HEK293 (cell line): Measurements from ENCODE around the gene ADAM8.

Experiments
- KLF8 ChIP-seq: fragments of 450-650 bp; formaldehyde crosslinking; IDR thresholded peaks from 2 replicates; pipeline ENCODE4 v1.5.1; 2016; ENCODE audit warnings: missing biosample characterization, missing genetic modification characterization
- KLF9 ChIP-seq: fragments of 450-650 bp; formaldehyde crosslinking; IDR thresholded peaks from 2 replicates; pipeline ENCODE4 v1.5.1; 2016; ENCODE audit warnings: missing biosample characterization, missing genetic modification characterization, low read depth
- OVOL3 ChIP-seq: fragments of 450-650 bp; formaldehyde crosslinking; IDR thresholded peaks from 2 replicates; pipeline ENCODE4 v1.5.1; 2016; ENCODE audit warnings: missing biosample characterization, missing genetic modification characterization
- YY1 ChIP-seq: fragments of 450-650 bp; formaldehyde crosslinking; IDR thresholded peaks from 2 replicates; pipeline ENCODE4 v1.5.1; 2018; ENCODE audit warnings: missing biosample characterization, missing genetic modification characterization
- ZIC2 ChIP-seq: fragments of 450-650 bp; formaldehyde crosslinking; IDR thresholded peaks from 2 replicates; pipeline ENCODE4 v1.5.1; 2016; ENCODE audit warnings: missing biosample characterization, missing genetic modification characterization
- ZNF138 ChIP-seq: fragments of 450-650 bp; formaldehyde crosslinking; IDR thresholded peaks from 2 replicates; pipeline ENCODE4 v1.5.1; 2016; ENCODE audit warnings: missing biosample characterization, missing genetic modification characterization, borderline replicate concordance
- ZNF146 ChIP-seq: fragments of 450-650 bp; formaldehyde crosslinking; IDR thresholded peaks from 2 replicates; pipeline ENCODE4 v1.5.1; 2016; ENCODE audit warnings: missing biosample characterization, missing genetic modification characterization
- ZNF174 ChIP-seq: fragments of 450-650 bp; formaldehyde crosslinking; IDR thresholded peaks from 2 replicates; pipeline ENCODE4 v1.5.0; 2017; ENCODE audit warnings: missing biosample characterization, mild to moderate bottlenecking, missing genetic modification characterization
- ZNF324 ChIP-seq: fragments of 450-650 bp; formaldehyde crosslinking; IDR thresholded peaks from 2 replicates; pipeline ENCODE4 v1.5.1; 2016; ENCODE audit warnings: missing biosample characterization, missing genetic modification characterization
- ZNF426 ChIP-seq: fragments of 450-650 bp; formaldehyde crosslinking; IDR thresholded peaks from 2 replicates; pipeline ENCODE4 v1.5.1; 2017; ENCODE audit warnings: missing biosample characterization, missing genetic modification characterization, mild to moderate bottlenecking, inconsistent platforms, moderate library complexity
- ZNF510 ChIP-seq: fragments of 450-650 bp; formaldehyde crosslinking; IDR thresholded peaks from 2 replicates; pipeline ENCODE4 v1.5.1; 2018; ENCODE audit warnings: mild to moderate bottlenecking, missing genetic modification characterization, missing biosample characterization; ENCODE audit not compliant: insufficient replicate concordance
- ZNF664 ChIP-seq: fragments of 450-650 bp; formaldehyde crosslinking; IDR thresholded peaks from 2 replicates; pipeline ENCODE4 v1.5.1; 2016; ENCODE audit warnings: missing biosample characterization, missing genetic modification characterization
- ZNF707 ChIP-seq: fragments of 450-650 bp; formaldehyde crosslinking; IDR thresholded peaks from 2 replicates; pipeline ENCODE4 v1.5.1; 2016; ENCODE audit warnings: missing biosample characterization, missing genetic modification characterization
- ZXDB ChIP-seq: fragments of 450-650 bp; formaldehyde crosslinking; IDR thresholded peaks from 2 replicates; pipeline ENCODE4 v1.5.1; 2016; ENCODE audit warnings: missing biosample characterization, missing genetic modification characterization
- TF ChIP-seq, protein P1 (sequence below): fragments of 450-650 bp; formaldehyde crosslinking; IDR thresholded peaks from 2 replicates; pipeline ENCODE4 v1.5.1; 2016; ENCODE audit warnings: missing biosample characterization, missing genetic modification characterization
- TF ChIP-seq, protein P2 (sequence below): fragments of 450-650 bp; formaldehyde crosslinking; IDR thresholded peaks from 2 replicates; pipeline ENCODE4 v1.5.1; 2016; ENCODE audit warnings: missing biosample characterization, missing genetic modification characterization
- TF ChIP-seq, protein P3 (sequence below): fragments of 450-650 bp; formaldehyde crosslinking; IDR thresholded peaks from 2 replicates; pipeline ENCODE4 v1.5.1; 2016; ENCODE audit warnings: missing biosample characterization, missing genetic modification characterization
- TF ChIP-seq, protein P4 (sequence below): fragments of 450-650 bp; formaldehyde crosslinking; IDR thresholded peaks from 2 replicates; pipeline ENCODE4 v1.5.1; 2016; ENCODE audit warnings: missing biosample characterization, missing genetic modification characterization, borderline replicate concordance
- TF ChIP-seq, protein P5 (sequence below): fragments of 450-650 bp; formaldehyde crosslinking; IDR thresholded peaks from 2 replicates; pipeline ENCODE4 v1.5.1; 2016; ENCODE audit warnings: missing biosample characterization, missing genetic modification characterization
- TF ChIP-seq, protein P6 (sequence below): fragments of 450-650 bp; formaldehyde crosslinking; IDR thresholded peaks from 2 replicates; pipeline ENCODE4 v1.5.1; 2017; ENCODE audit warnings: missing biosample characterization, missing genetic modification characterization

ADAM8 gene

GRCh38 chr10:133318494-133319127, 41.9 kb upstream of the ADAM8 start (continued):
- TF ChIP-seq, protein P1, sequence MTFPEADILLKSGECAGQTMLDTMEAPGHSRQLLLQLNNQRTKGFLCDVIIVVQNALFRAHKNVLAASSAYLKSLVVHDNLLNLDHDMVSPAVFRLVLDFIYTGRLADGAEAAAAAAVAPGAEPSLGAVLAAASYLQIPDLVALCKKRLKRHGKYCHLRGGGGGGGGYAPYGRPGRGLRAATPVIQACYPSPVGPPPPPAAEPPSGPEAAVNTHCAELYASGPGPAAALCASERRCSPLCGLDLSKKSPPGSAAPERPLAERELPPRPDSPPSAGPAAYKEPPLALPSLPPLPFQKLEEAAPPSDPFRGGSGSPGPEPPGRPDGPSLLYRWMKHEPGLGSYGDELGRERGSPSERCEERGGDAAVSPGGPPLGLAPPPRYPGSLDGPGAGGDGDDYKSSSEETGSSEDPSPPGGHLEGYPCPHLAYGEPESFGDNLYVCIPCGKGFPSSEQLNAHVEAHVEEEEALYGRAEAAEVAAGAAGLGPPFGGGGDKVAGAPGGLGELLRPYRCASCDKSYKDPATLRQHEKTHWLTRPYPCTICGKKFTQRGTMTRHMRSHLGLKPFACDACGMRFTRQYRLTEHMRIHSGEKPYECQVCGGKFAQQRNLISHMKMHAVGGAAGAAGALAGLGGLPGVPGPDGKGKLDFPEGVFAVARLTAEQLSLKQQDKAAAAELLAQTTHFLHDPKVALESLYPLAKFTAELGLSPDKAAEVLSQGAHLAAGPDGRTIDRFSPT (tag by site-specific recombination), result no peak
- TF ChIP-seq OVOL3 (tag by site-specific recombination), result no peak
- TF ChIP-seq ZNF664, result no peak
- TF ChIP-seq, protein P2, sequence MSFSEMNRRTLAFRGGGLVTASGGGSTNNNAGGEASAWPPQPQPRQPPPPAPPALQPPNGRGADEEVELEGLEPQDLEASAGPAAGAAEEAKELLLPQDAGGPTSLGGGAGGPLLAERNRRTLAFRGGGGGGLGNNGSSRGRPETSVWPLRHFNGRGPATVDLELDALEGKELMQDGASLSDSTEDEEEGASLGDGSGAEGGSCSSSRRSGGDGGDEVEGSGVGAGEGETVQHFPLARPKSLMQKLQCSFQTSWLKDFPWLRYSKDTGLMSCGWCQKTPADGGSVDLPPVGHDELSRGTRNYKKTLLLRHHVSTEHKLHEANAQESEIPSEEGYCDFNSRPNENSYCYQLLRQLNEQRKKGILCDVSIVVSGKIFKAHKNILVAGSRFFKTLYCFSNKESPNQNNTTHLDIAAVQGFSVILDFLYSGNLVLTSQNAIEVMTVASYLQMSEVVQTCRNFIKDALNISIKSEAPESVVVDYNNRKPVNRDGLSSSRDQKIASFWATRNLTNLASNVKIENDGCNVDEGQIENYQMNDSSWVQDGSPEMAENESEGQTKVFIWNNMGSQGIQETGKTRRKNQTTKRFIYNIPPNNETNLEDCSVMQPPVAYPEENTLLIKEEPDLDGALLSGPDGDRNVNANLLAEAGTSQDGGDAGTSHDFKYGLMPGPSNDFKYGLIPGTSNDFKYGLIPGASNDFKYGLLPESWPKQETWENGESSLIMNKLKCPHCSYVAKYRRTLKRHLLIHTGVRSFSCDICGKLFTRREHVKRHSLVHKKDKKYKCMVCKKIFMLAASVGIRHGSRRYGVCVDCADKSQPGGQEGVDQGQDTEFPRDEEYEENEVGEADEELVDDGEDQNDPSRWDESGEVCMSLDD (tag by site-specific recombination), result peak; percentile 74
- no peak for TF ChIP-seq ZNF707 (tag by site-specific recombination)
- no peak for TF ChIP-seq ZNF426 (tag by site-specific recombination)
- TF ChIP-seq ZNF510 (tag by site-specific recombination), result no peak
- peak; percentile 79; the same call in 1 of the 2 replicates for TF ChIP-seq YY1 (tag by site-specific recombination)
- peak; percentile 79 for TF ChIP-seq ZIC2
- peak; percentile 63 for TF ChIP-seq KLF9 (tag by site-specific recombination)
- TF ChIP-seq, protein P3, sequence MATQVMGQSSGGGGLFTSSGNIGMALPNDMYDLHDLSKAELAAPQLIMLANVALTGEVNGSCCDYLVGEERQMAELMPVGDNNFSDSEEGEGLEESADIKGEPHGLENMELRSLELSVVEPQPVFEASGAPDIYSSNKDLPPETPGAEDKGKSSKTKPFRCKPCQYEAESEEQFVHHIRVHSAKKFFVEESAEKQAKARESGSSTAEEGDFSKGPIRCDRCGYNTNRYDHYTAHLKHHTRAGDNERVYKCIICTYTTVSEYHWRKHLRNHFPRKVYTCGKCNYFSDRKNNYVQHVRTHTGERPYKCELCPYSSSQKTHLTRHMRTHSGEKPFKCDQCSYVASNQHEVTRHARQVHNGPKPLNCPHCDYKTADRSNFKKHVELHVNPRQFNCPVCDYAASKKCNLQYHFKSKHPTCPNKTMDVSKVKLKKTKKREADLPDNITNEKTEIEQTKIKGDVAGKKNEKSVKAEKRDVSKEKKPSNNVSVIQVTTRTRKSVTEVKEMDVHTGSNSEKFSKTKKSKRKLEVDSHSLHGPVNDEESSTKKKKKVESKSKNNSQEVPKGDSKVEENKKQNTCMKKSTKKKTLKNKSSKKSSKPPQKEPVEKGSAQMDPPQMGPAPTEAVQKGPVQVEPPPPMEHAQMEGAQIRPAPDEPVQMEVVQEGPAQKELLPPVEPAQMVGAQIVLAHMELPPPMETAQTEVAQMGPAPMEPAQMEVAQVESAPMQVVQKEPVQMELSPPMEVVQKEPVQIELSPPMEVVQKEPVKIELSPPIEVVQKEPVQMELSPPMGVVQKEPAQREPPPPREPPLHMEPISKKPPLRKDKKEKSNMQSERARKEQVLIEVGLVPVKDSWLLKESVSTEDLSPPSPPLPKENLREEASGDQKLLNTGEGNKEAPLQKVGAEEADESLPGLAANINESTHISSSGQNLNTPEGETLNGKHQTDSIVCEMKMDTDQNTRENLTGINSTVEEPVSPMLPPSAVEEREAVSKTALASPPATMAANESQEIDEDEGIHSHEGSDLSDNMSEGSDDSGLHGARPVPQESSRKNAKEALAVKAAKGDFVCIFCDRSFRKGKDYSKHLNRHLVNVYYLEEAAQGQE (tag by site-specific recombination), result peak; percentile 52
- peak; percentile 73; the same call in 1 of the 2 replicates for TF ChIP-seq ZXDB (tag by site-specific recombination)
- peak; percentile 36; the same call in 1 of the 2 replicates for TF ChIP-seq KLF8 (tag by site-specific recombination)
- TF ChIP-seq, protein P4, sequence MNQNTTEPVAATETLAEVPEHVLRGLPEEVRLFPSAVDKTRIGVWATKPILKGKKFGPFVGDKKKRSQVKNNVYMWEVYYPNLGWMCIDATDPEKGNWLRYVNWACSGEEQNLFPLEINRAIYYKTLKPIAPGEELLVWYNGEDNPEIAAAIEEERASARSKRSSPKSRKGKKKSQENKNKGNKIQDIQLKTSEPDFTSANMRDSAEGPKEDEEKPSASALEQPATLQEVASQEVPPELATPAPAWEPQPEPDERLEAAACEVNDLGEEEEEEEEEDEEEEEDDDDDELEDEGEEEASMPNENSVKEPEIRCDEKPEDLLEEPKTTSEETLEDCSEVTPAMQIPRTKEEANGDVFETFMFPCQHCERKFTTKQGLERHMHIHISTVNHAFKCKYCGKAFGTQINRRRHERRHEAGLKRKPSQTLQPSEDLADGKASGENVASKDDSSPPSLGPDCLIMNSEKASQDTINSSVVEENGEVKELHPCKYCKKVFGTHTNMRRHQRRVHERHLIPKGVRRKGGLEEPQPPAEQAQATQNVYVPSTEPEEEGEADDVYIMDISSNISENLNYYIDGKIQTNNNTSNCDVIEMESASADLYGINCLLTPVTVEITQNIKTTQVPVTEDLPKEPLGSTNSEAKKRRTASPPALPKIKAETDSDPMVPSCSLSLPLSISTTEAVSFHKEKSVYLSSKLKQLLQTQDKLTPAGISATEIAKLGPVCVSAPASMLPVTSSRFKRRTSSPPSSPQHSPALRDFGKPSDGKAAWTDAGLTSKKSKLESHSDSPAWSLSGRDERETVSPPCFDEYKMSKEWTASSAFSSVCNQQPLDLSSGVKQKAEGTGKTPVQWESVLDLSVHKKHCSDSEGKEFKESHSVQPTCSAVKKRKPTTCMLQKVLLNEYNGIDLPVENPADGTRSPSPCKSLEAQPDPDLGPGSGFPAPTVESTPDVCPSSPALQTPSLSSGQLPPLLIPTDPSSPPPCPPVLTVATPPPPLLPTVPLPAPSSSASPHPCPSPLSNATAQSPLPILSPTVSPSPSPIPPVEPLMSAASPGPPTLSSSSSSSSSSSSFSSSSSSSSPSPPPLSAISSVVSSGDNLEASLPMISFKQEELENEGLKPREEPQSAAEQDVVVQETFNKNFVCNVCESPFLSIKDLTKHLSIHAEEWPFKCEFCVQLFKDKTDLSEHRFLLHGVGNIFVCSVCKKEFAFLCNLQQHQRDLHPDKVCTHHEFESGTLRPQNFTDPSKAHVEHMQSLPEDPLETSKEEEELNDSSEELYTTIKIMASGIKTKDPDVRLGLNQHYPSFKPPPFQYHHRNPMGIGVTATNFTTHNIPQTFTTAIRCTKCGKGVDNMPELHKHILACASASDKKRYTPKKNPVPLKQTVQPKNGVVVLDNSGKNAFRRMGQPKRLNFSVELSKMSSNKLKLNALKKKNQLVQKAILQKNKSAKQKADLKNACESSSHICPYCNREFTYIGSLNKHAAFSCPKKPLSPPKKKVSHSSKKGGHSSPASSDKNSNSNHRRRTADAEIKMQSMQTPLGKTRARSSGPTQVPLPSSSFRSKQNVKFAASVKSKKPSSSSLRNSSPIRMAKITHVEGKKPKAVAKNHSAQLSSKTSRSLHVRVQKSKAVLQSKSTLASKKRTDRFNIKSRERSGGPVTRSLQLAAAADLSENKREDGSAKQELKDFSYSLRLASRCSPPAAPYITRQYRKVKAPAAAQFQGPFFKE (tag by site-specific recombination), result no peak
- TF ChIP-seq, protein P5, sequence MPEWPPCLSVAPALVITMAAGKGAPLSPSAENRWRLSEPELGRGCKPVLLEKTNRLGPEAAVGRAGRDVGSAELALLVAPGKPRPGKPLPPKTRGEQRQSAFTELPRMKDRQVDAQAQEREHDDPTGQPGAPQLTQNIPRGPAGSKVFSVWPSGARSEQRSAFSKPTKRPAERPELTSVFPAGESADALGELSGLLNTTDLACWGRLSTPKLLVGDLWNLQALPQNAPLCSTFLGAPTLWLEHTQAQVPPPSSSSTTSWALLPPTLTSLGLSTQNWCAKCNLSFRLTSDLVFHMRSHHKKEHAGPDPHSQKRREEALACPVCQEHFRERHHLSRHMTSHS, result no peak
- peak; percentile 85 for TF ChIP-seq ZNF324 (tag by site-specific recombination)
- TF ChIP-seq, protein P6, sequence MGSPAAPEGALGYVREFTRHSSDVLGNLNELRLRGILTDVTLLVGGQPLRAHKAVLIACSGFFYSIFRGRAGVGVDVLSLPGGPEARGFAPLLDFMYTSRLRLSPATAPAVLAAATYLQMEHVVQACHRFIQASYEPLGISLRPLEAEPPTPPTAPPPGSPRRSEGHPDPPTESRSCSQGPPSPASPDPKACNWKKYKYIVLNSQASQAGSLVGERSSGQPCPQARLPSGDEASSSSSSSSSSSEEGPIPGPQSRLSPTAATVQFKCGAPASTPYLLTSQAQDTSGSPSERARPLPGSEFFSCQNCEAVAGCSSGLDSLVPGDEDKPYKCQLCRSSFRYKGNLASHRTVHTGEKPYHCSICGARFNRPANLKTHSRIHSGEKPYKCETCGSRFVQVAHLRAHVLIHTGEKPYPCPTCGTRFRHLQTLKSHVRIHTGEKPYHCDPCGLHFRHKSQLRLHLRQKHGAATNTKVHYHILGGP (tag by site-specific recombination), result no peak
- no peak for TF ChIP-seq ZNF146 (tag by site-specific recombination)
- TF ChIP-seq ZNF174 (tag by site-specific recombination), result no peak
- no peak for TF ChIP-seq ZNF138
